GM18870 (cell line): Measurements from ENCODE around the gene TMEM156.
"Not testable (repeated sequence)": the region's sequence is repeated elsewhere in the genome, so short reads cannot be mapped to it uniquely, and the experiment has no call there.

Experiments used
- ATAC-seq: cut with Tn5 transposase; IDR thresholded peaks from one replicate; pipeline ENCODE4 v1.9.1; 2021; ENCODE audit warnings: moderate library complexity; ENCODE audit not compliant: unreplicated experiment

TMEM156 gene

DNA sequence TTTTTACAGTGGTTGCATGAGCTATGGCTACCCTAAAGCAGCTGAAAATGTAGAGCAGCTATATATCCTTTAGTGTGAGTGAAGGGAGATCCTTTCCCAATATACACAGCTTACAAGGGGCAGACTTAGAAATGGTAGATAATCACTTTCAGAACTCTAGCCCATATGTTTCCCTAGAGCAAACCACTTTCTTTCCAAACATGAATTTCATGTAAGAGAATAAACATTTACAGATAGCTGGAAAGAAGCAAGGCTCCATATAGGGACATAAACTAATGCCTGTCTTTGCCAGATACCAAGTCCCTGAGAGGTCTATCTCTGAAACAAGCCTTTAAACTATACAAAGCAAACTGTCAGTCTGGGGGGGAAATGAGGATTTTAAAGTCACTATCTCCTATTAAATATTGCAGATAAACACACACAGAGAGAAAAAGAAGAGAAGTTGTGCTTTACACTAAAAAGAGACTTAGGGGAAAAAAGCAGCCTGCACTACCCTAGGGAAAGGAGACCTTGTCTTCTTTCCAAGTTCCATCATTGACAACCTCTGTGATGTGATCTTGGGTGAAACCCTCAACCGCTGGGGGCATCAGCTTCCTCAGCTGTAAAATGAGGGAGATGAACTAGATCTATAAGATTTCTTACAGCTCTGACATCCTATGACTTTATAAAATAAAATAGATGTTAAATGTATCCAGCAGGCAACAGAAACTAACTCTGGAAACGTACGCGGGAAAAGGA lies 73.6 kb downstream of the TMEM156 start:
- no peak for ATAC-seq

DNA sequence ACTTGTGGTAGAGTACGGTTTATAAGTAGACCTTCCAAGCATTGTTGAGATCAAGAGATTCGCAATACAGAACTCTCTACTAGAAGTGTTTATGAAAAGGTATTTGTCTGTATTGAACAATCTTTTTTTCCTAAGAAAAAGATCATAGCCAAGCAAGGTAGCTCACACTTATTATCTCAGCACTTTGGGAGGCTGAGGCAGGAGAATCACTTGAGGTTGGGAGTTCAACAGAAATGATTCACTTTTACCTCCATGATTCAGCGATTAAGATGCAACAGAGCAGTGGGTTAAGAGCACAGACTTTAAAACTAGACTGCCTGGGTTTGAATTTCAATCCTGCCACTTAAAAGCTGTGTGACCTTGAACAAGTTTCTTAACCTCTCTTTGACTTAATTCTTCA lies 74.3 kb downstream of the TMEM156 start:
- ATAC-seq = no peak

DNA sequence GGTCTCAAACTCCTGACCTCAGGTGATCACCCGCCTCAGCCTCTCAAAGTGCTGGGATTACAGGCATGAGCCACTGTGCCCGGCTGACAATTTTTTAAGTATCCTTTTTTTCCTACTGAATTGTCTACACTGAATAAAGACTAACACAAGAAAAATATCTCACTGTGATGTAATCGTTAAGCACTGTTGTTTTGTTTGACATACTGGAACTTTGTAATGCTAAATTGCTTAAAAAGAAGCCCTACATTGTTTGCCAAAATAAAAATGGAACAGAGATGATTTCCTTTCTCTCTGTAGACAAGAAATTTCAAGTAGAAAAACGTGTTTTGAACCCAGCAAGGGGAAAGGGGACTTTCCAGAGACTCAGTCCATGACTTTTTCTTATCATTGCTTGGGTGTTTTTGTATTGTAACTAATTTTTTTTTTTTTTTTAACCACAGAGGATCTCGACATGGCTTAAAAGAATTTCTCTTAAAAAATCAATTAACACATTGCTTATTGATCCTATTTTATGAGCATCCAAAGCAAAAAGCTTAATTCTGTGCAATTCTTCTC lies 74.9 kb downstream of the TMEM156 start:
- ATAC-seq = no peak

DNA sequence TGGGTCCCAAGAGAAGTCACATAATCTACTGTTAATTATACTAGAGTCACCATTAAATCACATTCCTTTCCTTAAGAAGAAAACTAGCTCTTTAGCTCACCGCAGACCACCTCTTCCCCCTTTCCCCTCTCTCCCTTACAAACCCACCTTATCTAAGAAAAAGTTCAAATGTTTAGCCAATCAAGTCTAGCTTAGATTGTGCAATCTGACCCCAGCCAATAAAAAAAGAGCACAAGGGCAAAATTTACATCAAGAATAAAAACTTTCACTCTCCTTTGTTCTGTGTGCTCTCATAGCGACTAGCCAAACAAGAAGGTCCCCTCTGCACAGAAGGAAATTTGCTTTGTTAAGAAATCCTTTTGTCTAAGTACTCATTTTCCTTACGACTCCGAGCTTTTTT lies 76.3 kb downstream of the TMEM156 start:
- no peak for ATAC-seq

DNA sequence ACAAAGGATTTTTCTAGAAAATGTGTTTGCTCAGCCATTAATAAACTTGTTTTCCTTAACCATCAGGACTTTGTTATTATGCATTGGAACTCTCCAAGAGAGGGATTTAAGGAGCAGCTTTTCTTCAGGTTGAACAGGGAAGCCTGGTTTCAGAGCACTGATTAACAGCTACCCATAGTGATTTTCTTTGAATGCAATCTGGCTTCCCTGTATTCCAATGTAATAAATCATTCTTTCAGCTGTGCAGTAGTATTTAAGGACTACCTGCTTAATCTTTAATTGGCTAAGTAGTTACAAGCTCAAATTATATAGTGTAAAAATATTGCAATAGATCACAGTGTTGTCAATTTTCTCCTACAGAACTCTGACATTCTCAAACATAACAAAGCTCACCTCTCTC lies 77.5 kb downstream of the TMEM156 start:
- ATAC-seq = no peak

DNA sequence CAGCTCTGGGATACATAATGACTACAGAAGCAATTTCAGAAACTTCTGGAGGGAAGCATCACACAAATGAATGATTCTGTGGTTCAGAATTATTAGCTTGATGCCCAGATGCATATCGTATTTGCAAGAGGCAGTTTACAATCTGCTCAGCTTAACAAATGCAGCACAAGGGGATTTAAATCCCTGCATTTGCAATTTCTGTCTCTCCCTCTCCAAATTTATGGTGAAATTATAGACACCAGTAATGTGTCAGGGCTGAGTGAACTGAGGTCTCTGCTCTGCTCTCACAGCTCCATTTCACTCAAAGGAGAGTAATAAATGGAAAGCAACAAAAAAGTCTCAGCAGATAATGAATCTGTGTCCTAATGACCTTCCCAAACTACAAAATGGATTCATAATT lies 80.2 kb downstream of the TMEM156 start:
- ATAC-seq = no peak

DNA sequence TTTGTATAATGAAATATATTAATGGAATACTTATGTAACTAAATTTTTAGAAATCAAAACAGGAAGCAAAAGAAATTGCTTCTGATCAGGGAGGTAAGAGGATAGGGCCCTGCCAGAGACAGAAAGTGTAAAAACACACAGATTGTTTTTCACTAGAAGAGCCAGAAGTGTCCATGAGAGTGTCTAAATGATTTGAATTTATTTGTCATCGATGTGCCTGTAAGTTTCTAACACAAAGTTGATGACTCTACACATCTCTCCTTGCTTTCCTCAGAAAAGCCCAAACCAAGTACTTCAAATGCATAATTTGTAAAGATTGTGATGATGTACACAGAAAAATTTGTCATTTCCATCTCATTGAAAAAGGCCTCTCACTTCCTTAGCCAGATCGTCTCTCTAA lies 80.6 kb downstream of the TMEM156 start:
- ATAC-seq = no peak

DNA sequence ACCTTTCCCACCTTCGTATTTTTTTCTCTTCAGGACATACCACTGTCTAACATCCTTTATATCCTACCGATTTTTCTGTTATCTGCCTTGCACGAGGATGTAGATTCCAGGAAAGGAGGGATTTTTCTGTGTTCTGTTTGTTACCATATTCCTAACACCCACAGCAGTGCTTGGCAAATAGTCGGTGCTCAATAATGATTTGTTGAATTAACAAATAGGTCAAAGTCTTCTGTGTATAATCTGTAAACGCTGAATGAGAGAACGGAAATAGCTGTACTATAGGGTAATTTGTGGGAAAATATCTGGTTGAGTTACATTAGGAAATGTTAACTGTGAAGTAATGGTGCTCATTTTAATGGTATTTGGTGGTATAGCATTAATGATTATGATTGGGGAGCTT lies 81.5 kb downstream of the TMEM156 start:
- no peak for ATAC-seq

DNA sequence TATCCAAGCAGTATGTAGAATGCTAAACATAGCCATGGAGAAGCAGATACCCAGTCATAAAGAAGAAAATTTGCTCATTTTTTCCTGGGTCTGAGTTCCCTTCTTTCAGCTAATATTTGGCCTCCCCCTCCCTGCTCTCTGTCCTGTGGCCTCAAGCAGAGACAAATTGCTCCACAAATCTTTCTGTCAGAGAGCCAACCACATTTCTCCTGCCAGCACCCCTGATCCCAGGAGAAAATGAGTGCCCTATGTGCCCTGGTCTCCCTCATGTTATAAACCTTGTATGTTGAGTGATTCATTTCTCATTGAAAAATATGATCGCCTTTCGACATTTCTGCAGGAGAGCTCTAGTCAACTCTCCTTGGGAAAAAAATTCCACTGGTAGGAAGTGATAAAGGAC lies 82.0 kb downstream of the TMEM156 start:
- ATAC-seq = no peak

DNA sequence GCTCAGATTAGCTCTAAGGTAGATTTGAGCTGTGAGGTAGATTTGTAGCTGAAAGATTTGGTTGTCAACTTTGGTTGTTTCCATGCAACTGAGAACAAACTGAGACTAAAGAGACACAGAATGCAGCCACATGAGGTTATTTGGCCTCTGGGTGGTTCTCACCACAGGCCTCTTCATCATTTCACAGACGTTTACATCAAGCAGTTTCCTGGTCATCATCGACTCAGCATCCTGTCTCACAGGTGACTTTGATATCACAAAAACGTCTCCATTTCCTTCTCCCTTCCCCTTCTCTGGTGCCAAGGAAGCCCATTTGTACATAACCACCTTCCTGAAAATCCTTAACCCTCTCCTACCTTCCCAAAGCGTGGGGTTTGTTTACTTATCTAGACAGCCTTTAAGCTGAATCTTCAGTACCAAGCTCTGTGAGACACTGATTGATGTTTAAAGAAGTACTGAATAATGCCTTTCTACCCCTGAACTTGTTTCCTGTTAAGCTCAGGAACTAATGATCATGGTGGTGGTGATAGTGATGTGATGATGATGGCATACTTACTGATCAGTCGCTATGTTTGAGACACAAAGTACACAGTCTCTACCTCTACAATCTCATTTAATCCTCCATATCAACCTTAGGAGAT lies 82.7 kb downstream of the TMEM156 start:
- ATAC-seq = no peak

DNA sequence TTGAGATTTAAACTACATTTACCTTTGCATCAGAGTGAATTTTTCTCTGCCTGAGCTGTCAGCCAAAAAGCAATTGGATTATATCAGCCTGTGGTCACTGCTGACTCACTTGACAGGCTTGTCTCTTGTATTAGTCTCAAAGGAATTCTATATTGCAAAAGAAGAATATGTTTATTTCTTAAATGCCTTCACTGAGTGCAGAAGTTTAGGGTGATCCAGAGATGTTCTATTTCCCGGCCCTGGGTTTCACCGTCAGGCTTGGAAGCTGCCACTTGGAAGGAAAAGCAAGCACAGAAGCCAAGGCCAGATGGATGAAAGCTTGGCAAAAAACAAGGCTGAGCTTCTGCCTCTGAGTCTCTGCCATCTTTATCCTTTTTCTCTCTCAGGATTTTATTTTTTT lies 83.7 kb downstream of the TMEM156 start:
- ATAC-seq = no peak

DNA sequence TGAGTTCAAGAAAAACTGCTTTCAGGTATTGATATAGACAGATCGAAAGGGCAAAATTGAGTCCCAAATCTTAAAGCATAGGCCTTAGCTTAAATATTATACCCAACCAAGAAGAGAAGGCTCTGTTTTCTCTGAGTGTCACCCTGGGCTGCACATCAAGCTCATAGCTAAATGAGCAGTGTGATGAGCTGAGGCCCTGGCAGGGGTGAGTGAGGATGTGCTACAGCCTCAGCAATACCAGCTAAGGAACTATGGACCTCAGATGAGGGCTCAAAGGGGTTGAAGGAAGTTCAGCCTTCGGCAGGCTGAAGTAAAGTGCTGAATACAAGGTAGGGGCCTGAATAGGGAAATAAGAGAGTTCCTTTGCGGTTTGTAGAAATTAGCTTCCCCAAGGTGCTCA lies 85.3 kb downstream of the TMEM156 start:
- no peak for ATAC-seq

DNA sequence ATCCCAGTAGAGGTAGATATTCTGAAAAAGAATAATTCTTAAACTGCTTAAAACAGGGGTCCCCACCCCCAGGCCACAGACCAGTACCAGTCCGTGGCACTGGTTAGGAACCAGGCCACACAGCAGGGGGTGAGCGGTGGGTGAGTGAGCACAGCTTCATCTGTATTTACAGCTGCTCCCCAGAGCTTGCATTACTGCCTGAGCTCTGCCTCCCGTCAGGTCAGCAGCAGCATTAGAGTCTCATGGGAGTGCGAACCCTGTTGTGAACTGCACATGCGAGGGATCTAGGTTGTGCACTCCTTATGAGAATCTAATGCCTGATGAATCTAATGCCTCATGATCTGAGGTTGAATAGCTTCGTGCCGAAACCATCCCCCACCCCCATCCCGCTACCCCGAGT lies 87.8 kb downstream of the TMEM156 start:
- no peak for ATAC-seq

DNA sequence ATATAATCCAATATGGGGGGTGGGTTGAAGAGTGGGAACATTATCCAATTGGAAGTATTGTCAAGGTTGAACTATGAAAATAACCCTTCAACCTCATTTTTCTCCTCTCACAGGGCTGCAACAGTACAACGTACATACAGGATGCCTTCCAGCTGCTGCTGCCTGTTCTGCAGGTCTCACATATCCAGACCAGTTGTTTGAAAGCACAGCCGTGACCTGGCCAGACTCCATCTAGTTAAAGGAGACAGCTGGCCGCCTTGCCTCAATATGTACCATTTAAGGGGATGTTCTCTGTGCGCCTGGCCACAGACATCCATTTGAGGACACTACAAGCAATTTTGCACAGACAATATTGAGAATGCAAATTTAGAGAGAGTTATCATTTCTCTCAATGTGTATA lies 88.9 kb downstream of the TMEM156 start:
- ATAC-seq = no peak

DNA sequence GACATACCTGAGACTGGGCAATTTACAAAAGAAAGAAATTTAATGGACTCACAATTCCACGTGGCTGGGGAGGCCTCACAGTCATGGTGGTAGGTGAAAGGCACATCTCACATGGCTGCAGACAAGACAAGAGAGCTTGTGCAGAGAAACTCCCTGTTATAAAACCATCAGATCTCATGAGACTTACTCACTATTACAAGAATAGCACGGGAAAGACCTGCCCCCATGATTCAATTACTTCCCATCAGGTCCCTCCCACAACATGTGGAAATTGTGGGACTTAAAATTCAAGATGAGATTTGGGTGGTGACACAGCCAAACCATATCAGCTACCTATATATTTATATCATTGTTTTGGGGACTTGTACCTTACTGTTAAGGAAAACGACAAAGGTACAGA lies 90.3 kb downstream of the TMEM156 start:
- not testable (repeated sequence) for ATAC-seq

DNA sequence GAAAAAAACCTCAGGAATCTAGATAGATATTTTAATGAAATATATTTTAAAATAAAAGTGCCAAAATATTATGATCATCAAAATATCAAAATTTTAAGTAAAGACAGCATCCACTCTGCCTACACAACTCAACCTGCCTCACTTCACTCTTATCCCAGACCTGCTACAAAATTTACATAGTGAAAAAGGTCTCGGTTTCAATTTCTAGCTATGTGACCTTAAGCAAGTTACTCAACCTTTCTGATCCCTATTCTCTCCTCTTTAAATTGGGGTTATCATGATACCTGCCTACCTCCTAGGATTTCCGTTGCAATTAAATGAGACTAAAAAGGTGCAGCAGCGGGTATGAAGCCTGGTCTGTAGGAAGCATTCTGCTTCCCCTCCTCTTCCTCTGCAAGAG lies 91.7 kb downstream of the TMEM156 start:
- no peak for ATAC-seq

DNA sequence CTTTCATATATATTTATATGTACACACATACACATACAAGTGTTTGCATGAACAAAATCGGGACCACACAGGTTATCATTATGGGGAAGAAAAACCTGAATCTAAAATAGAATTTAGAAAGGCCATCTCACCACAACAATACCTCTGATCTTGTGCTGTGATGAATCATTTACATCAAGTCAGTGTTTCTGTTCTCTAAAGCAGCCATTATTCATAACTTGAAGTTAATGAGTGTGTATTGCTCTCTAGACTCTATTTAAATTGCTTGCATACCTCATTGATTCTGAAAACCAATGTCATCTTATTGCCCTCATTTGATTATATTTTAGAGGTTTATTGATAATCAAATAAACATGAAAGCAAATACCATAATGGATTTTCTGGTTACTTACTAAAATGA lies 93.0 kb downstream of the TMEM156 start:
- ATAC-seq = peak; percentile 91

DNA sequence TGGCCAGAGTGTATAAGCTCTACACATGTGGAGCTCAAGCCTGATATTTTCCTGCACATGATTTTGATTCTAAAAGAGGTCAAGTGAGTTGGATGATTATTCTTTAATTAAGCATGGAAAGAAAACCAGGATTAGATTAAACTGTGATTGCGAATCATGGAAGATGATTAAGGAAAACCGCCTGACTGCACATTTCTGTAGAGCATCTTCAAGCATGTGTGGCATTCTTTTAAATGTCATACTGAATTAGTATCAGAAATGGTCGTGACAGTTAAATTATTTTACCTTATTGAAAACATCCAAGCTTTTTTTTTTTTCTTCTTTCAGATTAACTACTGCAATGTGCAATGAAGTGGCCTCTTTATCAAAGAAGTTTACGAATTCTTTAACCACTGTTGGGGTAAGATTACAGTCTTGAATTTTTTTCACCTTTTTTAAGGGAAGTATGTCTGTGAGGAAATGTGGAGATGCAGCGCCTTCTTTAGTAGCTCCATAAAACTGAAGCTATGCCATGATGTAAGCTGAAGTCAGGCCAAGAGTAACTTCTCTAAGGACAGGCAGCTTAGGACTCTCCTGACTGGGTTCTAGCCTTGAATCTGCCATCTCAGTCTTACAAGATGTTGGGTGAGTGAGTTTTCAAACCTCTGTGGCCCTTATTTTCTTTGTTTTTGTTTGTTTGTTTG lies 96.7 kb downstream of the TMEM156 start:
- ATAC-seq = no peak

DNA sequence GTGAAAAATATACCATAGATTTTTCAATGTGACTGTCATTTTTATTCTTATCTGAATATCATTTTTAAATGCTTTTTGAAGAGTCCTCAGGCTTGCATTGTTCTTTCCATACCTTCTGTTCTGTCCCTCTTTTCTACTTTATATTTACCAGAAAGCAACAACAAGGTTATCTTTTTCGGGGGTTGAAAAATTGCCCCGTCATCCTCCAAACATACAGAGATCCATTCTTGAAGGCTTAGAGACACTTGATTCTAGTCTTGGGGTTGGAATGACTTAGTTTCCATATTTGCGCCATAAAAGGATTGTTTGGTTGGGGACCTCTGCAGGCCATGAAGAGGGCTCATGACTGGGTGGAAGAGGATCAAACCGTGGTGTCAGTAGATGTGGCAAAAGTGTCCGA lies 101.1 kb downstream of the TMEM156 start:
- ATAC-seq = no peak

DNA sequence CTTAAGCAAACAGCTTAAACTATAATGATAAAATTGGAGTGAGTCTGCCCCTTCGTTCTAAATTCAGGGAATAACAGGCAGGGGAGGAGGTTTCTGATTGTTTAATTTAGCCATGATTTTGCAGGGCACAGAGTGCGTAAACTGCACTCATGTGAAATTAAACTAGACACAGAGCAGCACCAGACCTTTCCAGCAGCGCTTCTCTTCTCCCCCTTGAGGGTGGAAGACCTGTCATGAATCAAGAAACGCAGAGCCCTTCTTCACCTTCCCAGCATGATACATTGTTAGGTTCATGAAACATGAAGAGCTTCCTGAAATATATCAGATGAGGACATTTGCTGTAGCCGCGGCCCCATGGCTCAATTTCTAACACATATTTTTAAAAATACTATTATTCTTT lies 101.5 kb downstream of the TMEM156 start:
- ATAC-seq = no peak

DNA sequence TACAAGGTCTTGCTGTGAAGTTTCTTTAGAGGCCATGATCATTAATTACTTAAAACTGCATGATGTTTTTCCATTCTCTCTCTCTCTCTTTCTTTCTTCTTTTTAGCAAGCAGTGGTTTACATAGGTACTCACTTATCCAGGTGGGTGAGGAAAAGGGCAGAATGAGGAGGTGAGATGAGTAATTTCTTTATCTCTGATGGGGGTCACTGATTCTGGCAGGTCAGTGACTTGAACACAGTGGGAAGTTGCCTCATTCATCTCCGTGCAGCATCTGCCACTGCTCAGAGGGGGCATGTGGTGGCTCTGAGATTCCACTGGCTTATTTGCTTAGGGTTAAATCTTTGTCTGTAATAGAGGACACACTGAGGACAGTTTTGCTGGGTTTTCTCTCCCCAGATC lies 102.0 kb downstream of the TMEM156 start:
- peak; percentile 67 for ATAC-seq

DNA sequence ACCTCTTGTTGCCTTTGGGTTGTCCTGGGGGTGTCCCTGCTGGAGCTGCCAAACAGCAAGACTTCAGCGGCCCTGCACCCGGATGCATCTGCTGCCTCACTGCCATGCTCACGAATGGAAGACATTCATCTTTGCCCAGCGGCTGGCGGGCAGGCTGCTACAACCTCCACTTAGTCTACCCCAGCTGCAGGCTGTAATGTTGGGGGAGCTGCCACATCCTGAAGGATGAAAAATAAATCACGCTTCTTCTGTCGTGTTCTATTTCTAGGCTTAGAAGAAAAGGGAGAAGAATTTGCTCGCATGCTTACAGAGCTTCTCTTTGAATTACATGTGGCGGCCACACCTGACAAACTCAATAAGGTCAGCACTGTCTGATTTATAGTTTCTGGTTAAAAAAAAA lies 103.2 kb downstream of the TMEM156 start:
- ATAC-seq = no peak
